Colon (tissue), 2 donors: ENCODE results near the gene PASK.
"Not testable (repeated sequence)": the region's sequence is repeated elsewhere in the genome, so short reads cannot be mapped to it uniquely, and the experiment has no call there.

Experiments
- FAIRE-seq: peaks from 2 replicates; lab custom pipeline; 2012; peaks lifted over from hg19 to GRCh38; lab: Jason Lieb, UNC
- donor health status: control.
- donor health status: control.

Gene PASK

DNA sequence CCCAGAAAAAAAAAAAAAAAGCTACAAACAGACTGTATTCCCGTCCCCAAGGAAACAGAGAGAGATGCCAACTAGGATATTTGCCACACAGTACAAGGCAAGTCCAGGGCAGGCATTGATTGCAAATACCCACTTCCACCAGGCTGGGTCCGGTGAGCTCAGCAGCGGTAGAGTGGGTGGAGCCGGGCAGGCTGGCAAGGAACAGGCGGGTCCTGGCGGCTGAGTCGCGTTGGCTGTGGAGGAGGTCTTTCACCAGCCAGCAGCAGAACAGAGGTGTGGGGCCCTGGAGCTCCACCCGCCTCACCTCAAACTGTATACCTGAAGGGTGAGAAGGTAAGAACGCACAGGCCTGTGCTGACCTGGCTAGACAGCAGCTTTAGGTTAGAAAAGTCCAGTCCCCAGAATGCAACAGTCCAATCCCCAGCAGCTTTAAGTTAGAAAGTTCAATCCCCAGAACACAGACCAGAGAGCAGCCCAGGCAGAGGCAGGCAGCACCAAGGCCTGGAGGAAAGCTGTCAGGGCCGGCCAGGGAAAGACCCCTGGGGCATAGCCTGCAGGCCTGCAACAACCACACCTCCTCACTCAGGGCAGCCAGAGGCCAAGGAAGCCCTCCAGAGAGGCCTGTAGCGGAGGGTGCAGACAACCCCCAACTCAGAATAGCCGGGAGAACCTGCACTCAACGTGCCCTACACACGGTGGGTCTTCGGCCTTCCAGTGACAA lies 25.3 kb downstream of the PASK start:
- no peak for FAIRE-seq

DNA sequence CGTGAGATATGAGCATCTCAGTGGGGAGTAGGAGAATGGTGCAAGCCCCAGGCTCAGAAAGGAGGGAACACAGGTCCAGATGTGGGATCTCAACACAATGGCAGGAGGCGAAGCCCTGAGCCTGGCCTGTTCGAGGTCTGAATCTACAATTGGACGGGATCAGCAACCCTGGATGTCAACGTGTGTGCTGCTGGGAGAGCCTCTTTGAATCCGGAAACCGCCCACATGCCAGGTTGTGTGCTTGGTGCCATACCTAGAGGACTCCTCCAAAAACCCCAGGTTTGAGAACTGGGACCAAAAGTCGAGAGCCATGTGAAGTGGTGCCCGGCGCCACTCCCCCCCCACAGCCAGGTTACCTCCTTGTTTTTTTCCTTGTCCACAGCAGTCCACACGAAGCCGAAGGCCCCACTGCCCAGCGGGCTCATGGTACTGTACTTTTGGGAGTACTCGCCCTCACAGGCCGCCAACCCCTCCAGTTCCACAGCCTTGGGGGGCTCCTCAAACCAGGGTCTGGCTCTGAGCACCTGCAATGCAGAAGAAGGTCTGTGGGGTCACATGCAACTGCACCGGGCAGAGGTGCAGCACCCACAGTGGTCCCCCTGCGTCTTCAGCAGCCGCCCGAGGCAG lies 26.8 kb downstream of the PASK start:
- no peak for FAIRE-seq

DNA sequence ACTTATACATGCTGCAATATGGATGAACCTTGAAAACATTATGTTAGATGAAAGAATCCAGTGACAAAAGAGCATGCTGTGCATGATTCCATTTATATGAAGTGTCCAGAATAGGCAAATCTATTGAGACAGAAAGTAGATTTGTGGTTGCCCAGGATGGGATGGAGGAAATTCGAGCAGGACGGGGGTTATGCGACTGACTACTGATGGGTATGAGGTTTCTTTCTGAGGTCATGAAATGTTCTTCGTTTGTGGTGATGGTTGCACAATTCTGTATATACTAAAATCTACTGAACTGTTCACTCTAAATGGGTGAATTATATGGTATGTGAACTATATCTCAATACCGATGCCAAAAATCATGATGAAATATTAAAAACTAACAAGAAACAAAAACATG lies 28.3 kb downstream of the PASK start:
- no peak for FAIRE-seq

GRCh38 chr2:241120440-241120839 lies 28.8 kb downstream of the PASK start:
- FAIRE-seq = no peak

DNA sequence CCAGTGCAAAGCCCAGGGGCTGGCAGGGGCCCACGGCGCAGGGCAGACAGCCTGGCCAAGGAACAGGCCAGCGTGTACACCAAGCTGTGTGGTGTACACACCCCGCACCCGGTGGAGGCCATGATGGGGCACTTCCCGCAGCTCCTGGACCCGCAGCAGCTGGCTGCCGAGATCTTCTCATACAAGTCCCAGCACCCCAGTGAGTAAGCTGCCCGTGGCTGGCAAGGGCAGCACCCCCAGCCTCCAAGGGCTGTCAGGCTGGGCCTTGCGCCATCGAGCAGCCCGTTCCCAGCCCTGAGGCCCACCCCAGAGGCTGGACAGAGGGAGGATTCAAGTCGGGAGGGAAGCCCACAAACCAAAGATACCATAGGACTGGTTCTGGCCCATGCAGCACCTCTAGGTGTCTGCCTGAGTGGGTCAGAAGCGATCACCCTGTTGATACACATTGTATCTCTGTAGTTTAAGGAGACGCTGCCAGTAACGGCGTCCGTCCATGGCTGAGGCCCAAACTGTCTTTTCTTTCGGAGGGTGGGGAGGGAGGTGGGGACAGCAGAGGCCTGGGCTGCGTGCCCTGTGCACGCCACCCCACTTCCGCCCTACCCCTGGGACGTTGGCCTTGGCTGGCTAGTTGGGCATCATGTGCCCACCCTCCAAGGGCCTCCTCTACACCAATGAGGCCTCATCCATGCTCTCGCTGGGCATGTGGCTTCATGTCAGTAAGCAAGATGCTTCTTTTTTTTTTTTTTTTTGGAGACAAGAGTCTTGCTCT lies 30.4 kb downstream of the PASK start:
- no peak for FAIRE-seq

- FAIRE-seq = no peak
Observed at GRCh38 chr2:241116606-241117560, 32.4 kb downstream of the PASK start.

DNA sequence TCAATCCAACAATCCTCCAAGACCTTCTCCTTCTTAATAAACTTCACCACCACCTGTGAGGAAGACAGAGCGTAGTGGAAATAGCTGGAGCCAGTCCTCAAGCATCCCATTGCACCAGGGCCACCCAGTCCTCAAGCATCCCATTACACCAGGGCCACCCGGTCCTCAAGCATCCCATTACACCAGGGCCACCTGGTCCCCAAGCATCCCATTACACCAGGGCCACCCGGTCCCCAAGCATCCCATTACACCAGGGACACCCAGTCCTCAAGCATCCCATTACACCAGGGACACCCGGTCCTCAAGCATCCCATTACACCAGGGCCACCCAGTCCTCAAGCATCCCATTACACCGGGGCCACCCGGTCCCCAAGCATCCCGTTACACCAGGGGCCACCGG lies 33.9 kb downstream of the PASK start:
- no peak for FAIRE-seq

- FAIRE-seq = no peak
Observed at GRCh38 chr2:241114836-241115235, 34.4 kb downstream of the PASK start.

DNA sequence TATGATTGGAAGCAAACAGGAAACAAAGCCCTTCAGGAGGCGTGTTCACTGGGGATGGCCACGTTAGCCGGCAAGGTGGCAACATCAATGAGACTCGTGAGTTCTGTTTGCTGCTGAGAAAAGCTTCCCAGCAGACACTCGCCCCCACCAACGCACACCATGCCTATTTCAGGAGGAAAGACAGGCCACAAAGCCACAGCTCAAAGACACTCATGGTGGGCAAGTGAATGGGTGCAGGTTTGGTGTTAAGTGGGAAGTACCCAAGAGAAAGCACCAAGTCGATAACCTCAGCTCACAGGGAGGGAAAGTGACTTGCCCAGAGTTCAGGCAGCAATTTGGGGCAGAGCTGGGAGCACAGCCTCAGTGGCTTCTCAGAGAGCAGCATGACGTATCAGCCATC lies 36.7 kb downstream of the PASK start:
- FAIRE-seq = no peak

GRCh38 chr2:241112046-241112445 lies 37.2 kb downstream of the PASK start:
- no peak for FAIRE-seq

DNA sequence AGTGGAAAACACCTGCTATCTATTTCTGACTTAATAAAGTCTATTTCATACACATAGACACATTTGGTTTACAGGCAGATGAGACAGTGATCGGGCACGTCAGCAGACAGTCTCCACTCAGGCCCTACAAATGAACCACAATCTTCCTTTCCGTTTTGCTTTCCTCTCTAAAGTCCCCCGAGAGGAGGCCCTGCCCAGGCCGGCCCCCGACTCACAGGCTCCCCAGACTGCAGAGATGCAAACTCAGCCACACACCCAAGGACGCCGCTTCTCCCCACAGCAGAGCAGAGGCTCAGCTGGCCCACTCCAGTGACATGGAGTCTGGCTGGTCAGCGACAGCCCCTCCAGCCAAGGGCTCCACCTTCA lies 37.8 kb downstream of the PASK start:
- no peak for FAIRE-seq

DNA sequence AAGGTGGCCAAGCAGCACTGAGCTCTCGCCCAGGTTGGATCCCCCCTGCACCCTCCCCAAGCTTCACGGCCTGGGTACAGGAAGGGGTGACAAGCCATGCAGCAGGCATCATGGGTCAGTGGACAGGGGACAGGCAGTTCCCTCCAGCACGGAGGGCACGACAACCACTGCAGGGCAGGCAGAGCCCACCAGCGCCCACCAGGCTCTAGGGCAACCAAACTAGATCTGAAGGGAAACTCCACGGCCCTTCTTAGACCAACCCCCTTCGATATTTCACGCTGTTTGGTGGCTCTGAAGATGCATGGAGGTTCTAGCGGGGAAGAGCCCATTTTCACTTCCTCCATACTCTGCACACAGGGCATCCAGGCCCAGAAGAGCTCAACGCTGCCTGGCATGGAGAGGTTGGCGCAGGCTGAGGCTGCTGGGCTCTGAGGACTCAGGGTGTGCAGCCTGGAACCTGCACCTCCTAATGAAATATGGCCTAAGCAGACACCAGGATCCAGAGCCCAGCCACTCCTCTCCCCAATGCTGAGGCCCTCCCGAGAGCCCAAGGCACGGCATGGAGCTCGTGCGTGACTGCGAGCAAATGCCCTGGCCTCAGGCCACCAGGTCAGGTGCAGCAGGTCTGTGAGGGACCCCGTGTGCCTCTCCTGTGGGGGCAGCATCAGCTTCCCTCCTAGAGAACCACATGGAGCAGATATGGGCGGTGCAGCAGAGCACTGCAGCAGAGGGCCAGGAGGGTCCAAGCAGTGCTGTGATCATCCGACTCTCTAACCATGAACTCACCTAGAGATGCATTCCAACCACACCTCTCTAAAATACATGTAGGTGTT lies 38.4 kb downstream of the PASK start:
- no peak for FAIRE-seq

- FAIRE-seq = no peak
Observed at GRCh38 chr2:241110089-241110606, 39.1 kb downstream of the PASK start.

DNA sequence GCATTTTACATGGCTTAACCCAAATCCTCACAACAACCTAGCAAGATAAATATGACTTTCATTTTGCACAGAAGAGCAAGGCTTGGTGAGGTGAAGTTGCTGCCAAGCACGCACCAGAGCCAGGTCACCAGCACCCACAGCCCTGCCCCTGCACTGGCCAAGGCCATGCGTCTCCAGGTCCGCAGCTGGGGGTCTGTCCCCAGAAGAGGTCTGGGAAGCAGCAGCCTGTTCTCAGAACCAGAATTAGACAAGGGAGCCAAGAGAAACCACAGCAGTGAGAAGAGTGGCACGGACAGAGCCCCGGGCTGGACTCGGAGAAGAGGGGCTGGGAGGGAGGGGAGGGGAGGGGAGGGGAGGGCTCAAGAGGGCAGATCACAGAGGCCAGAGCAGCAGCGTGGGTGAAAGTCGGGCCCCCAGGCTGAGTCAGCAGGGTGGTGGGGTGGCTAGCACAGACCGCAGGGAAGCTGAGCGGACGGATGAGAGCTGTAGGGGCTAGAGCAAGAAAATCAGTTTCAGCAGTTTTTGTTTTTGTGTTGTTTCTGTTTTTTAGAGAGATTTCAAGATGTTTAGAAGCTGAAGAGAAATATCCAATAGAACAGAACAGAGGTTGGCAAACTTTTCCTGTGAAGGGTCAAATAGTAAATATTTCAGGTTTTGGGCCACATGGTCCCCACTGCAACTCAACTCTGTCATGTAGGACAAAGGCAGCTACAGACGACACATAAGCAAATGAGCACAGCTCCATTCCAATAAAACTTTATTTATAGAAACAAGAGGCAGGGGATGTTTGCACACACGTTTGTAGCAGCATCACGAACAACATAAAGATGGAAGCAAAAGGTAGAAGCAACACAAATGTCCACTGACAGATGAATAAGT lies 39.8 kb downstream of the PASK start:
- FAIRE-seq = no peak

- peak; percentile 87 for FAIRE-seq
Observed at GRCh38 chr2:241108271-241109209, 40.7 kb downstream of the PASK start.

DNA sequence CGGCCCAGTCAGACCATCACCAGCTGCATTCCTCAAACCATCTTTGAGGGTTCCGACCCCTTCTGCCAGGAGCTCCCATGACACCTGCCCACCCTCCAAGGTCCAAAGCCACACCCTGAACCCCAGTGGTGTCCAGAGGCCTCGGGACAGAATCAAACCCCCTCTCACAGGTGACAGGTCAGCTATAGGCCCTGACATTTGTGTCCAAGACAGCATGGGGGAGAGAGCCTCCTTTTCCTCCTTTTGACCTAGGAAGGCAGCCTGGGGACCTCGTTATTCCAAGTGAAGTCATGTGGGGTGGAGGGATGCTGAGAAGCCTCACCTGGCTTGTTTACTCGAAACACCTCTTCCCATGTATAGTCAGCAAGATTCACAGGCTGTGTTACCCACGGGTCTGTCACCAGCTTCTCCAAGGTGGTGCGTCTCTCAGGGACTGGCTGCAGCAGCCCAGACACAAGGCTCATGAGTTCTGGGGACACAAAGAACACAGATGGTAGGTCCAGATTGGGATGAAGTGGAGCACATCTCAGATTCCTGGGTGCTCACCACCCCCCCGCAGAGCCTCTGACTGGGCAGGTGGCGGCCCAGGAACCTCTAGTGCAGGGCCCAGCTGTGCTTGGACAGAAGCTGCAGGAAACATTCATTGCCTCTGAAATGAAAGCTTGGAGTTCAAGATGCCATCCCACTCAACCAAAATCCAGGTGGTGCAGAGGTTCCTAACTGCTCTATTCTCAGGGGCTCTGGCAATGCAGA lies 42.1 kb downstream of the PASK start:
- no peak for FAIRE-seq

- FAIRE-seq = no peak
Observed at GRCh38 chr2:241105641-241106040, 43.6 kb downstream of the PASK start.

DNA sequence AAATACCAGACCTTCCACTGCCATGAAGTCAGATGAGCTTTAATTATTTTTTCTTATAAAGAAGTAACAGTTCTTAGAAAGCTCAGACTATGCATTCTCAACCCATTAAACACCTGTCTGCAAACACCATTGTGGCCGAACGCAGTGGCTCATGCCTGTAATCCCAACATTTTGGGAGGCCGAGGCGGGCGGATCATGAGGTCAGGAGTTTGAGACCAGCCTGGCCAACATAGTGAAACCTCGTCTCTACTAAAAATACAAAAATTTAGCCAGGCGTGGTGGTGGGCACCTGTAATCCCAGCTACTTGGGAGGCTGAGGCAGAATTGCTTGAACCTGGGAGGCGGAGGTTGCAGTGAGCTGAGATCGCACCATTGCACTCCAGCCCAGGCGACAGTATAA lies 44.7 kb downstream of the PASK start:
- not testable (repeated sequence) for FAIRE-seq
